Testis (tissue), 3 donors: ENCODE measurements around the gene DSG1. TPM values are rescaled to one million over a fixed set of nuclear protein-coding genes. Genes with fewer than 3 reads are reported as not detected.

Source experiments
- DNase-seq: peaks from one replicate; pipeline ENCODE4 v3.0.0-alpha.2; 2019
- H3K27ac ChIP-seq, 2 donors: fragments of 200-600 bp; sonication (generic); one replicate each; pipeline ENCODE4 v1.5.1; 2019
- H3K27me3 ChIP-seq: fragments of 200-600 bp; sonication (generic); one replicate; pipeline ENCODE4 v1.5.1; 2019
- H3K36me3 ChIP-seq: fragments of 200-600 bp; sonication (generic); one replicate; pipeline ENCODE4 v1.5.1; 2017; ENCODE audit warnings: low read depth; ENCODE audit errors: missing control alignments
- H3K4me1 ChIP-seq: fragments of 200-600 bp; sonication (generic); one replicate; pipeline ENCODE4 v1.5.1; 2019
- H3K4me3 ChIP-seq, 2 donors: fragments of 200-600 bp; sonication (generic); one replicate each; pipeline ENCODE4 v1.5.1; 2017 to 2019
- H3K9me3 ChIP-seq: fragments of 200-600 bp; sonication (generic); one replicate; pipeline ENCODE4 v1.5.1; 2017
- CTCF ChIP-seq, 3 experiments: fragments of 450-650 bp in 2 of 3; fragments of 200-600 bp in 1 of 3; sonication (generic) in 1 of 3; IDR thresholded peaks; one replicate each; pipeline ENCODE4 v1.5.1; 2016 to 2019; ENCODE audit warnings: antibody characterized with exemption in 3 of 3, mild to moderate bottlenecking in 2 of 3, moderate library complexity in 1 of 3
- POLR2A ChIP-seq: fragments of 450-650 bp; IDR thresholded peaks from one replicate; pipeline ENCODE4 v1.6.1; 2017; ENCODE audit warnings: antibody characterized with exemption, mild to moderate bottlenecking, moderate library complexity
- WGBS, 2 donors: methylation state at CpG; one replicate each; pipeline ENCODE4 v1.1.5; 2018; 5-methylcytosine and 5-hydroxymethylcytosine counted together
- intact Hi-C: fragments of 100-400 bp; cut with DNase I; formaldehyde crosslinking; loops from one replicate; pipeline ENCODE4 v1.15.1; 2023; ENCODE audit warnings: low total_unique reads
- polyA plus RNA-seq: library from polyadenylated mRNA; stranded (reverse); fragments of 350-450 nt; fragmentation: Illumina TruSeq; extraction: RNeasy Lipid Tissue Mini Kit (QIAGEN cat#74804); gene quantifications from one replicate; pipeline ENCODE4 v1.2.3, GENCODE V29; 2014; ENCODE audit warnings: low read depth, low replicate concordance; ENCODE audit not compliant: insufficient read depth
- total RNA-seq, 2 donors: library from RNA; depleted of rRNA; stranded (reverse); fragments of >200 nt; gene quantifications; one replicate each; pipeline ENCODE4 v1.2.3, GENCODE V29; 2016

DSG1 gene
- total and polyA plus RNA-seq, 3 donors from 2014 or later: 2.8 to 5.4 (median 3.8) TPM

- WGBS, 2 donors: 45 to 52% methylated on average over 2 of the region's 2 CpGs
- no peaks in the 10 kb centered on the region for H3K9me3 ChIP-seq
- no peak for DNase-seq
- H3K4me3 ChIP-seq: no peak overlapping the region
- intact Hi-C loops: no loop called here
- H3K27me3 ChIP-seq: no peaks in the 10 kb centered on the region
- H3K27ac ChIP-seq: no peak overlapping the region
- no peaks in the 10 kb centered on the region for H3K36me3 ChIP-seq
- TF ChIP-seq POLR2A: no peak
- no peak for TF ChIP-seq CTCF (IDR thresholded peaks at IDR 0.05)
- no peaks in the 10 kb centered on the region for H3K4me1 ChIP-seq
Measured at GRCh38 chr18:31398191-31398590, 80.2 kb downstream of the DSG1 start.

GRCh38 chr18:31399306-31400032 is 81.5 kb downstream of the DSG1 start:
- Histone ChIP-seq H3K4me3 (no peak overlapping the region), H3K4me1 (no peaks in the 10 kb centered on the region), H3K36me3 (no peaks in the 10 kb centered on the region), H3K27me3 (no peaks in the 10 kb centered on the region), H3K9me3 (no peaks in the 10 kb centered on the region), H3K27ac (no peak overlapping the region)
- intact Hi-C loops: no loop called here
- 51 to 58% methylated on average over 6 of the region's 6 CpGs for WGBS, 2 donors
- no peak for DNase-seq
- TF ChIP-seq CTCF (IDR thresholded peaks at IDR 0.05) (no peak), POLR2A (no peak)

GRCh38 chr18:31401156-31402025 is 83.4 kb downstream of the DSG1 start:
- H3K27ac ChIP-seq: no peak overlapping the region
- intact Hi-C loops: no loop called here
- whole genome bisulfite sequencing, 2 donors: 63 to 76% methylated on average over 6 of the region's 6 CpGs
- H3K4me3 ChIP-seq: no peak overlapping the region
- H3K9me3 ChIP-seq: no peaks in the 10 kb centered on the region
- no peaks in the 10 kb centered on the region for H3K27me3 ChIP-seq
- TF ChIP-seq POLR2A (no peak), CTCF (IDR thresholded peaks at IDR 0.05) (no peak)
- DNase-seq: no peak
- H3K36me3 ChIP-seq: no peaks in the 10 kb centered on the region
- H3K4me1 ChIP-seq: no peaks in the 10 kb centered on the region

GRCh38 chr18:31402026-31402373 is 84.0 kb downstream of the DSG1 start:
- intact Hi-C loops: no loop called here
- Histone ChIP-seq H3K4me3 (no peak overlapping the region), H3K27ac (no peak overlapping the region), H3K27me3 (no peaks in the 10 kb centered on the region), H3K9me3 (no peaks in the 10 kb centered on the region), H3K36me3 (no peaks in the 10 kb centered on the region), H3K4me1 (no peaks in the 10 kb centered on the region)
- TF ChIP-seq CTCF (IDR thresholded peaks at IDR 0.05) (no peak), POLR2A (no peak)
- no peak for DNase-seq
